ENCODE measurements around the gene TNPO1.
"Not testable (repeated sequence)": the region's sequence is repeated elsewhere in the genome, so short reads cannot be mapped to it uniquely, and the experiment has no call there.

Gene TNPO1

GRCh38 chr5:72816284-72817075 lies at the start of gene TNPO1:
TSS of gene TNPO1 (plus strand) at chr5:72816661. CDS start at chr5:72816738, 77 bp downstream.
- peak; percentile 97 for DNase-seq

- DNase-seq = peak; percentile 92
Measured at GRCh38 chr5:72767289-72768010, 49.0 kb upstream of the TNPO1 start.

GRCh38 chr5:72770266-72770665 lies 46.2 kb upstream of the TNPO1 start:
- no peak for DNase-seq

GRCh38 chr5:72776684-72777083 lies 39.8 kb upstream of the TNPO1 start:
- no peak for DNase-seq

GRCh38 chr5:72779520-72779919 lies 36.9 kb upstream of the TNPO1 start:
- no peak for DNase-seq

- DNase-seq = no peak
Measured at GRCh38 chr5:72783354-72783753, 33.1 kb upstream of the TNPO1 start.

- DNase-seq = no peak
Measured at GRCh38 chr5:72784129-72784528, 32.3 kb upstream of the TNPO1 start.

- peak; percentile 71 for DNase-seq
Measured at GRCh38 chr5:72785801-72786200, 30.7 kb upstream of the TNPO1 start.

- no peak for DNase-seq
Measured at GRCh38 chr5:72786676-72787075, 29.8 kb upstream of the TNPO1 start.

- DNase-seq = peak; percentile 17
Measured at GRCh38 chr5:72788866-72789505, 27.5 kb upstream of the TNPO1 start.

GRCh38 chr5:72790186-72790585 lies 26.3 kb upstream of the TNPO1 start:
- DNase-seq = no peak

- not testable (repeated sequence) for DNase-seq
Measured at GRCh38 chr5:72792662-72793061, 23.8 kb upstream of the TNPO1 start.

- no peak for DNase-seq
Measured at GRCh38 chr5:72796001-72796400, 20.5 kb upstream of the TNPO1 start.

GRCh38 chr5:72799721-72800120 lies 16.7 kb upstream of the TNPO1 start:
- DNase-seq = no peak

- not testable (repeated sequence) for DNase-seq
Measured at GRCh38 chr5:72808637-72809036, 7.8 kb upstream of the TNPO1 start.

- no peak for DNase-seq
Measured at GRCh38 chr5:72811849-72812248, 4.6 kb upstream of the TNPO1 start.

GRCh38 chr5:72812488-72812887 lies 4.0 kb upstream of the TNPO1 start:
- no peak for DNase-seq

GRCh38 chr5:72814104-72814503 lies 2.4 kb upstream of the TNPO1 start:
- no peak for DNase-seq

- DNase-seq = no peak
Measured at GRCh38 chr5:72814864-72815263, 1.6 kb upstream of the TNPO1 start.

GRCh38 chr5:72815580-72816283 lies 729 bp upstream of the TNPO1 start:
- peak; percentile 63 for DNase-seq

GRCh38 chr5:72817076-72817481 lies 618 bp downstream of the TNPO1 start:
- peak; percentile 86 for DNase-seq

- peak; percentile 24 for DNase-seq
Measured at GRCh38 chr5:72817671-72818266, 1.3 kb downstream of the TNPO1 start.

Measured in DMS53 (cell line).